SH-SY5Y (cell line): ENCODE results near the gene GRIK2.

Source experiments
- GATA2 ChIP-seq: IDR thresholded peaks from 2 replicates; pipeline ENCODE4 v1.6.1; 2011; ENCODE audit warnings: mild to moderate bottlenecking, low read depth, low read length
- GATA3 ChIP-seq: IDR thresholded peaks from 2 replicates; pipeline ENCODE4 v1.6.1; 2011; ENCODE audit warnings: low read depth, mild to moderate bottlenecking, low read length, moderate library complexity

DNA sequence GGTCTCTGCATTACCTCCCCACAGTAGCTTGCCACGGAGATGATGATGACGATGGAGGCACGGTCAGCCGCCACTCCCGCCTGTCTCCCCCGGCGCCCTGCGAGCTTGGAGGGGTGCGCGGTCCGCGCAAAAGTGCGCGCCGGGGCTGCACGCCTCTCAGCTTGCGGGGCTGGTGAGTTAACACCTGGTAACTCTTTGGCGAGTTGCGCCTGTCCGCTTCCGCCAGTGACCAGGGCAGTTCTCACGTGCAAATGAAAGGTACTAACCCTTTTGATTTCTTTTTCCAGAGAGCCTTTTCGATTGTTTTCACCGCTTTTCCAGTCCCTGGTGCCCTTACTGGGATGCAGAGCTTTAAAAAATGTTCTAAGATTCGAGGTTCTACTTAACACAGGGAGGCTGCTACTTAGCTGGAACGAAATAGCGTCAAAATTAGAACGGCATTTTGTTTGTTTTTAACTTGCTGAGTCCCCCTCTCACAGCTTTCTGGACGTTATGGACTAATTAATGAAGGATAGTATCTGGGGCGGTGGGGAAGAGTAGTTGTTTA is 6.2 kb downstream of the GRIK2 start:
- no peak for TF ChIP-seq GATA2
- TF ChIP-seq GATA3 = no peak
